Upper lobe of right lung (tissue), 1 donor: ENCODE measurements around the gene JAK3. TPM values are rescaled to one million over a fixed set of nuclear protein-coding genes. Genes with fewer than 3 reads are reported as not detected.

Experiments used
- ATAC-seq: fragments of 200-7000 bp; cut with Tn5 transposase; one replicate; pipeline ENCODE4 v1.9.1; 2020; ENCODE audit warnings: mild to moderate bottlenecking, moderate library complexity
- DNase-seq: peaks from one replicate; pipeline ENCODE4 v3.0.0-alpha.2; 2020
- H3K27ac ChIP-seq: fragments of 200-600 bp; one replicate; pipeline ENCODE4 v1.8.0; 2022
- H3K27me3 ChIP-seq: fragments of 200-600 bp; one replicate; pipeline ENCODE4 v1.8.0; 2022; ENCODE audit warnings: mild to moderate bottlenecking
- H3K36me3 ChIP-seq: fragments of 200-600 bp; one replicate; pipeline ENCODE4 v1.8.0; 2022
- H3K4me1 ChIP-seq: fragments of 200-600 bp; one replicate; pipeline ENCODE4 v1.8.0; 2022
- H3K4me3 ChIP-seq: fragments of 200-600 bp; one replicate; pipeline ENCODE4 v1.8.0; 2022; ENCODE audit warnings: mild to moderate bottlenecking
- H3K9me3 ChIP-seq: fragments of 200-600 bp; one replicate; pipeline ENCODE4 v1.8.0; 2022
- intact Hi-C: fragments of 100-400 bp; cut with DNase I; formaldehyde crosslinking; loops from one replicate; pipeline ENCODE4 v1.11.0; 2022
- total RNA-seq: library from RNA; stranded (reverse); fragmentation: NEBNext Ultra II Directional; extraction: Animal tissue kit (Norgen Biotek cat#: 25700); gene quantifications from one replicate; pipeline ENCODE4 v1.2.1, GENCODE V29; 2021
- TF ChIP-seq, protein P1 (sequence below): fragments of 200-600 bp; IDR thresholded peaks from one replicate; pipeline ENCODE4 v1.8.0; 2022; ENCODE audit warnings: antibody characterized with exemption
- donor health status: DM: no; HTN: yes; CAD: no; lungs with severe emphysema.

JAK3 gene
- total RNA-seq, 1 donor from 2014 or later = 15.1 TPM

DNA sequence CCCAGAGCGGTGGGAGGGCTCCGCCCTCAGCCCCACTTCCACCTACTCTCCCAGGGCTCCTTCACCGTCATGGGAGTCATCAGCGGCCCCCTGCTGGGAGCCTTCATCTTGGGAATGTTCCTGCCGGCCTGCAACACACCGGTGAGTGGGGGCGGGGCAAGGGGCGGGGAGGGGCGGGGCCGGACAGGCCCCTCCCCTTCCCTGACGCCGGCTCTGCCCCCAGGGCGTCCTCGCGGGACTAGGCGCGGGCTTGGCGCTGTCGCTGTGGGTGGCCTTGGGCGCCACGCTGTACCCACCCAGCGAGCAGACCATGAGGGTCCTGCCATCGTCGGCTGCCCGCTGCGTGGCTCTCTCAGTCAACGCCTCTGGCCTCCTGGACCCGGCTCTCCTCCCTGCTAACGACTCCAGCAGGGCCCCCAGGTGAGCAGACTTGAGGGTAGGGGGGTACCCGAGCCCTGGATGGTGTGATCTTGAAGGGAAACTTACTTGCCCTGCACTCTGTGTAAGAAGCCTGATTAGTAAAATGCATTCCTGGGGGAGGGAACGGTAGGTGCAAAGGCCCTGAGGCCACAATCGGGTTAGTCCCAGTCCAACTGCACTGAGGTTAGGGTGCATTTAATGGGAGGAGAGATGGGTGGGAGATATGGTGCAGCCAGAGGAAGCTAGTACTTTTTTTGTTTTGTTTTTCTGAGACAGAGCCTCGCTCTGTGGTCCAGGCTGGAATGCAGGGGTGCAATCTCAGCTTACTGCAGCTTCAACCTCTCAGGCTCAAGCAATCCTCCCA is 36.0 kb upstream of the JAK3 start:
- Histone ChIP-seq H3K27ac (no peak overlapping the region), H3K27me3 (peaks cover 8% of the 10 kb centered on the region), H3K4me1 (no peaks in the 10 kb centered on the region), H3K9me3 (no peaks in the 10 kb centered on the region), H3K36me3 (no peaks in the 10 kb centered on the region), H3K4me3 (no peak overlapping the region)
- intact Hi-C loops = no loop called here
- DNase-seq (no peak), ATAC-seq (peak; percentile 26)
- TF ChIP-seq, protein P1, sequence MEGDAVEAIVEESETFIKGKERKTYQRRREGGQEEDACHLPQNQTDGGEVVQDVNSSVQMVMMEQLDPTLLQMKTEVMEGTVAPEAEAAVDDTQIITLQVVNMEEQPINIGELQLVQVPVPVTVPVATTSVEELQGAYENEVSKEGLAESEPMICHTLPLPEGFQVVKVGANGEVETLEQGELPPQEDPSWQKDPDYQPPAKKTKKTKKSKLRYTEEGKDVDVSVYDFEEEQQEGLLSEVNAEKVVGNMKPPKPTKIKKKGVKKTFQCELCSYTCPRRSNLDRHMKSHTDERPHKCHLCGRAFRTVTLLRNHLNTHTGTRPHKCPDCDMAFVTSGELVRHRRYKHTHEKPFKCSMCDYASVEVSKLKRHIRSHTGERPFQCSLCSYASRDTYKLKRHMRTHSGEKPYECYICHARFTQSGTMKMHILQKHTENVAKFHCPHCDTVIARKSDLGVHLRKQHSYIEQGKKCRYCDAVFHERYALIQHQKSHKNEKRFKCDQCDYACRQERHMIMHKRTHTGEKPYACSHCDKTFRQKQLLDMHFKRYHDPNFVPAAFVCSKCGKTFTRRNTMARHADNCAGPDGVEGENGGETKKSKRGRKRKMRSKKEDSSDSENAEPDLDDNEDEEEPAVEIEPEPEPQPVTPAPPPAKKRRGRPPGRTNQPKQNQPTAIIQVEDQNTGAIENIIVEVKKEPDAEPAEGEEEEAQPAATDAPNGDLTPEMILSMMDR = no peak

GRCh38 chr19:17881701-17882100 is 33.9 kb upstream of the JAK3 start:
- Histone ChIP-seq H3K36me3 (no peaks in the 10 kb centered on the region), H3K27ac (no peak overlapping the region), H3K4me3 (no peak overlapping the region), H3K9me3 (no peaks in the 10 kb centered on the region), H3K27me3 (peaks cover 8% of the 10 kb centered on the region), H3K4me1 (no peaks in the 10 kb centered on the region)
- DNase-seq (no peak), ATAC-seq (peak; percentile 23)
- TF ChIP-seq, protein P1 = no peak
- intact Hi-C loops = no loop called here

DNA sequence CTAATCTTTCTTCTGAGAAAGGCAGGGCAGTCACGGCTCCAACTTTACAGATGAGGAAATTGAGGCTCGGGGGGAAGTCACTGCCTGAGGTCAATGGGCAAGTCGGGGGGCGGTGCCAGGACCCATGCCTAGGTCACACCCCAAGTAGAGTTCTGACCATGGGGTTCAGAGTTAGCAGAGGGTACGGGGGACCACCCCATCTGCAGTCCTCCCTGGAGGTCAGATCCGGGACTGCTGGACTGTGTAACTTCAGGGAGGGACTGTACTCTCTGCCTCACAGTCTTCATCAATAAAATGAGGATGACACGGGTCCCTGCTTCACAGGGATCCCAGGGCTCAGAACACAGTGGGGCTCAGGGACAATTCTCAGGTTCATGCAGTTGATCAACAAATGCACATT is 31.7 kb upstream of the JAK3 start:
- no peak for DNase-seq
- Histone ChIP-seq H3K27me3 (peaks cover 11% of the 10 kb centered on the region), H3K9me3 (no peaks in the 10 kb centered on the region), H3K27ac (no peak overlapping the region), H3K4me1 (no peaks in the 10 kb centered on the region), H3K36me3 (no peaks in the 10 kb centered on the region), H3K4me3 (no peak overlapping the region)
- TF ChIP-seq, protein P1 = no peak
- no peak for ATAC-seq
- intact Hi-C loops = loop anchor here (10.0 kb wide), 1 partner anchor 115 kb away; no protein-coding TSS in a partner anchor

DNA sequence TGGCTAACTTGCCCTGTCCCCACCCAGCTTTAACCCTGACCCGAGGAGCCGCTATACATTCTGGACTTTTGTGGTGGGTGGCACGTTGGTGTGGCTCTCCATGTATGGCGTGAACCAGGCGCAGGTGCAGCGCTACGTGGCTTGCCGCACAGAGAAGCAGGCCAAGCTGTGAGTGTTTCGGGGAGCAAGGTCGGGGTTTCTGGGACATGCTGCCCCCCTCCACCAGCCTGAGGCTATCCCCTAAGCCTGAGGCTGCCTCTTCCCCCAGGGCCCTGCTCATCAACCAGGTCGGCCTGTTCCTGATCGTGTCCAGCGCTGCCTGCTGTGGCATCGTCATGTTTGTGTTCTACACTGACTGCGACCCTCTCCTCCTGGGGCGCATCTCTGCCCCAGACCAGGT is 29.9 kb upstream of the JAK3 start:
- no peaks in the 10 kb centered on the region for H3K36me3 ChIP-seq
- DNase-seq (no peak), ATAC-seq (no peak)
- intact Hi-C loops = loop anchor here (10.0 kb wide), 1 partner anchor 117 kb away; no protein-coding TSS in a partner anchor
- H3K9me3 ChIP-seq = no peaks in the 10 kb centered on the region
- H3K27ac ChIP-seq = no peak overlapping the region
- TF ChIP-seq, protein P1 = no peak
- H3K27me3 ChIP-seq = peaks cover 19% of the 10 kb centered on the region
- H3K4me3 ChIP-seq = no peak overlapping the region
- peaks cover 9% of the 10 kb centered on the region for H3K4me1 ChIP-seq

- Histone ChIP-seq H3K36me3 (no peaks in the 10 kb centered on the region), H3K27ac (no peak overlapping the region), H3K4me3 (no peak overlapping the region), H3K9me3 (no peaks in the 10 kb centered on the region), H3K4me1 (peaks cover 16% of the 10 kb centered on the region), H3K27me3 (peaks cover 47% of the 10 kb centered on the region)
- TF ChIP-seq, protein P1 = no peak
- ATAC-seq (no peak), DNase-seq (no peak)
- intact Hi-C loops = loop anchor here (10.0 kb wide), 1 partner anchor 120 kb away; no protein-coding TSS in a partner anchor
Observed at GRCh38 chr19:17874758-17875135, 27.0 kb upstream of the JAK3 start.
